GM08714 (cell line): Measurements from ENCODE around the gene EEF1AKMT4.
"Not testable (repeated sequence)": the region's sequence is repeated elsewhere in the genome, so short reads cannot be mapped to it uniquely, and the experiment has no call there.

Experiments
- H3K4me3 ChIP-seq: fragments of 200-500 bp; sonication (Bioruptor generic); 2 replicates; pipeline ENCODE4 v1.5.1; 2014; ENCODE audit warnings: mild to moderate bottlenecking, low read length, inconsistent platforms
- ZNF274 ChIP-seq: IDR thresholded peaks from 2 replicates; pipeline ENCODE4 v1.6.1; 2012; ENCODE audit warnings: mild to moderate bottlenecking, low read depth, low read length

EEF1AKMT4 gene

GRCh38 chr3:184260724-184261269 lies 11.3 kb downstream of the EEF1AKMT4 start:
- peak overlapping the region; percentile 16; the same call in 1 of the 2 replicates for H3K4me3 ChIP-seq
- TF ChIP-seq ZNF274 = no peak

- TF ChIP-seq ZNF274 = no peak
Observed at GRCh38 chr3:184261270-184261853, 11.9 kb downstream of the EEF1AKMT4 start, which contains the start of gene CAMK2N2. Gene CAMK2N2, minus strand, starts transcription at chr3:184261553. Its CDS starts 268 bp downstream, at chr3:184261285.

GRCh38 chr3:184261854-184262763 lies 12.6 kb downstream of the EEF1AKMT4 start:
- H3K4me3 ChIP-seq = peak overlapping the region; percentile 49; the same call in 1 of the 2 replicates
- no peak for TF ChIP-seq ZNF274

More at GRCh38 chr3:184261270-184261853, 11.9 kb downstream of the EEF1AKMT4 start, which contains the start of gene CAMK2N2:
- H3K4me3 ChIP-seq = peak within 1 kb of the TSS; percentile 49; the same call in 1 of the 2 replicates

- no peak for TF ChIP-seq ZNF274
- H3K4me3 ChIP-seq = no peak overlapping the region
Observed at GRCh38 chr3:184262764-184263179, 13.3 kb downstream of the EEF1AKMT4 start.

- not testable (repeated sequence) for H3K4me3 ChIP-seq
Observed at GRCh38 chr3:184267249-184267648, 17.8 kb downstream of the EEF1AKMT4 start.

GRCh38 chr3:184272269-184272668 lies 22.8 kb downstream of the EEF1AKMT4 start:
- no peak overlapping the region for H3K4me3 ChIP-seq
- no peak for TF ChIP-seq ZNF274

DNA sequence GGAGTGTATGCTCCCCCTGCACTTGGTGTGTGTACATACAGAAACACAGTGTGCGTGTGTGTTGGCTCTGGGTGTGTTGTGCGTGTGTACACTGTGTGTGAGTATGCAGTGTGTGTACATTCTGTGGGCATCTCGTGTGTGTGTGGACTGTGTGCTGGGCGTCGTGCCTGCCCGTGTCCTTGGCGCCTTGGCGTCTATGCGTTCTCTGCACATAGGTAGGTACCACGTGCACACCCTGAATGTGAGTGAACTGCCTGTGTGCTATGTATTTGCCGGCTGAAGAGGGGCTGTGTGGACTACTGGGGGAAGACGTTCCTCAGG lies 25.9 kb downstream of the EEF1AKMT4 start:
- H3K4me3 ChIP-seq = no peak overlapping the region
- no peak for TF ChIP-seq ZNF274

- TF ChIP-seq ZNF274 = no peak
Observed at GRCh38 chr3:184275961-184276910, 26.8 kb downstream of the EEF1AKMT4 start, which contains the start of gene ECE2. Gene ECE2, plus strand, starts transcription at chr3:184276022. Its CDS starts 132 bp downstream, at chr3:184276154.

DNA sequence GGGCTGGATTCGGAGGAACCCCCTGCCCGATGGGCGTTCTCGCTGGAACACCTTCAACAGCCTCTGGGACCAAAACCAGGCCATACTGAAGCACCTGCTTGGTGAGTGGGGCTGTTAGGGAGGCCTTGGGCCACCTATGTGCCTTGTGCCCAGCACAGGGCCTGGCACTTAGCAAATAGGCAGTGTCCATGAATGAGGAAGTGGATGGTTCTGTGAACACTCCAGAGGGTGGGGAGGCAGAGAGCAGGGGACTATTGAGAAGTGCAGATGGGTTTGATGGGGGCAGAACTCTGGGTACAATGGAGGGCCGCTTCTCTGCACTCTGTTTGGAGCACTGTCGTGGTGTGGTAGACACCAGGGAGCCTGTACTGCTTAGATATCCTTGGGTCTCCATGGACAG lies 27.9 kb downstream of the EEF1AKMT4 start:
- no peak overlapping the region for H3K4me3 ChIP-seq
- TF ChIP-seq ZNF274 = no peak

More at GRCh38 chr3:184275961-184276910, 26.8 kb downstream of the EEF1AKMT4 start, which contains the start of gene ECE2:
- no peak within 1 kb of the TSS for H3K4me3 ChIP-seq

DNA sequence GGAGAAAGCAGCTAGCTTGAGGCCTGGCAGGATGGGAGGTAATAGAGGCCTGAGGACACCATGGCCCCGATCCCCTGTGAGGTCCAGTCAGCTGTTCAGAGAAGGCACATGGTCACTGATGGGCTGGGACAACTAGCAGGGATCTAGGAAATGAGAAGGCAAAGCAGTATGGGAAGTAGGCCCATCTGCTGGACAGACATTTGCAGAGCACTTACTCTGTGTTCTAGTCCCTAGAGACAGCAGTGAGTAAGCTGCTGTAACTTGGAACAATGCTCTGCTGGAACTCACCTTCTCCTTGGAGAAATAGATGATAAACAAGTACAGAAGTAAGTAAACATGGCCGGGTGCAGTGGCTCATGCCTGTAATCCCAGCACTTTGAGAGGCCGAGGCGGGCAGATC lies 33.5 kb downstream of the EEF1AKMT4 start:
- no peak overlapping the region for H3K4me3 ChIP-seq
- no peak for TF ChIP-seq ZNF274

DNA sequence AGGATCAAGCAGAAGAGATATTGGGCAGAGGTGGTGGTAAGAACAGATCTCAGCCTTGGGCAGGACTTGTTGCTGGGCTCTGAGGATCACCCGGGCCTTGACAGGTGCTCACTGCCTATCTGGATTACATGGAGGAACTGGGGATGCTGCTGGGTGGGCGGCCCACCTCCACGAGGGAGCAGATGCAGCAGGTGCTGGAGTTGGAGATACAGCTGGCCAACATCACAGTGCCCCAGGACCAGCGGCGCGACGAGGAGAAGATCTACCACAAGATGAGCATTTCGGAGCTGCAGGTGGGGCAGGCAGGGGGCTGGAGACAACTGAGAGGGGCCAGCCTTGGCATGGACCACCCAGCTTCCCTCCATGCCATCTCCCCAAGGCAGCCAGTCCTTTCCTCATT lies 34.2 kb downstream of the EEF1AKMT4 start:
- TF ChIP-seq ZNF274 = no peak
- H3K4me3 ChIP-seq = no peak overlapping the region

- H3K4me3 ChIP-seq = no peak overlapping the region
- no peak for TF ChIP-seq ZNF274
Observed at GRCh38 chr3:184284696-184285095, 35.2 kb downstream of the EEF1AKMT4 start.

DNA sequence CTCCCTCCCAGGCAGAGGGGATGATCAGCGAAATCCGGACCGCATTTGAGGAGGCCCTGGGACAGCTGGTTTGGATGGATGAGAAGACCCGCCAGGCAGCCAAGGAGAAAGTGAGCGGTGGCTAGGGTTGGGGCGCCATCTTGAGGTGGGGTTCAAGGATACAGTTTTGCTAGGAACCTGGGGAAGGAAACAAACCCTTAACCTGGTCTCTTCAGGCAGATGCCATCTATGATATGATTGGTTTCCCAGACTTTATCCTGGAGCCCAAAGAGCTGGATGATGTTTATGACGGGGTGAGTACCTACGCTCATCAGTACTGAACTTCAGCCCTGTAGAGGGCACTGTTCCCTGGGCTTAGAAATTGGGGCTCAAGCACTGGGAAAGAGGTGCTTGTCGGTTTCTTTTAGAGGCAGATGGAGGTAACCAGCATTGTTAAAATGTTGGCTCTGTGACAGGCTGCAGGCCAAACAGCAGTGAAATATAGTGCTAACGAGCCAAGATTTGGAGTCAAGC lies 40.0 kb downstream of the EEF1AKMT4 start:
- TF ChIP-seq ZNF274 = no peak
- H3K4me3 ChIP-seq = no peak overlapping the region
